SU-DHL-6 (cell line): ENCODE measurements around the gene SLC8B1.

Experiments
- H2AFZ ChIP-seq: fragments of 200-600 bp; sonication (generic); 2 replicates; pipeline ENCODE4 v1.6.1; 2014; ENCODE audit warnings: low read depth, mild to moderate bottlenecking, moderate library complexity, mixed read lengths, antibody characterized with exemption, low read length; ENCODE audit not compliant: severe bottlenecking
- H3F3A ChIP-seq: fragments of 200-600 bp; shearing (Covaris generic); 2 replicates; pipeline ENCODE4 v1.6.0; 2016; ENCODE audit warnings: antibody characterized with exemption, mild to moderate bottlenecking; ENCODE audit not compliant: insufficient read depth
- H3K27ac ChIP-seq: fragments of 200-600 bp; sonication (generic); 2 replicates; pipeline ENCODE4 v1.5.1; 2016; ENCODE audit warnings: low read depth, mild to moderate bottlenecking, low read length, moderate library complexity, mixed read lengths
- H3K27me3 ChIP-seq: fragments of 200-600 bp; sonication (generic), shearing (Covaris generic); 2 replicates; pipeline ENCODE4 v1.6.0; 2014; ENCODE audit warnings: mild to moderate bottlenecking, low read length
- H3K36me3 ChIP-seq: fragments of 200-600 bp; sonication (generic); 2 replicates; pipeline ENCODE4 v1.6.1; 2014; ENCODE audit warnings: mild to moderate bottlenecking, low read length, mixed read lengths
- H3K4me2 ChIP-seq: fragments of 300-600, 200-600 bp; shearing (Covaris generic), sonication (generic); 2 replicates; pipeline ENCODE4 v1.6.0; 2014; ENCODE audit warnings: low read length, low read depth, mild to moderate bottlenecking; ENCODE audit not compliant: poor library complexity, severe bottlenecking
- H3K4me3 ChIP-seq: fragments of 200-600 bp; sonication (generic); 2 replicates; pipeline ENCODE4 v1.5.1; 2014; ENCODE audit warnings: antibody characterized with exemption, low read length, mild to moderate bottlenecking, mixed read lengths; ENCODE audit not compliant: insufficient read depth, poor library complexity, severe bottlenecking
- H3K79me2 ChIP-seq: fragments of 200-600 bp; sonication (generic); 2 replicates; pipeline ENCODE4 v1.6.1; 2014; ENCODE audit warnings: mild to moderate bottlenecking, low read length, moderate library complexity; ENCODE audit not compliant: insufficient read depth
- H3K9ac ChIP-seq: fragments of 200-600 bp; sonication (generic); 2 replicates; pipeline ENCODE4 v1.7.0; 2014; ENCODE audit warnings: mild to moderate bottlenecking, low read length
- H3K9me2 ChIP-seq: fragments of 200-600 bp; sonication (generic); replicated peaks from 2 replicates; pipeline ENCODE4 v1.6.1; 2014; ENCODE audit warnings: low read length; ENCODE audit not compliant: insufficient read depth
- H3K9me3 ChIP-seq: fragments of 200-600 bp; sonication (generic); 2 replicates; pipeline ENCODE4 v1.6.1; 2014; ENCODE audit warnings: low read length, mixed read lengths; ENCODE audit not compliant: insufficient read depth
- H4K20me1 ChIP-seq: fragments of 200-600 bp; sonication (generic); 2 replicates; pipeline ENCODE4 v1.6.1; 2014; ENCODE audit warnings: low read depth, mild to moderate bottlenecking, antibody characterized with exemption, low read length, moderate library complexity, mixed read lengths
- EZH2phosphoT487 ChIP-seq: fragments of 200-600 bp; sonication (generic), shearing (Covaris generic); conservative IDR thresholded peaks from 2 replicates; pipeline ENCODE4 v1.6.1; 2018; ENCODE audit warnings: mild to moderate bottlenecking, antibody characterized with exemption, low read length, moderate library complexity, mixed read lengths
- TF ChIP-seq, protein P1 (sequence below): fragments of 200-600 bp; sonication (generic); IDR thresholded peaks from one replicate; pipeline ENCODE4 v1.5.1; 2017; ENCODE audit warnings: antibody characterized with exemption, mild to moderate bottlenecking, low read length, moderate library complexity; ENCODE audit not compliant: insufficient read depth, poor library complexity, severe bottlenecking

The SLC8B1 gene

DNA sequence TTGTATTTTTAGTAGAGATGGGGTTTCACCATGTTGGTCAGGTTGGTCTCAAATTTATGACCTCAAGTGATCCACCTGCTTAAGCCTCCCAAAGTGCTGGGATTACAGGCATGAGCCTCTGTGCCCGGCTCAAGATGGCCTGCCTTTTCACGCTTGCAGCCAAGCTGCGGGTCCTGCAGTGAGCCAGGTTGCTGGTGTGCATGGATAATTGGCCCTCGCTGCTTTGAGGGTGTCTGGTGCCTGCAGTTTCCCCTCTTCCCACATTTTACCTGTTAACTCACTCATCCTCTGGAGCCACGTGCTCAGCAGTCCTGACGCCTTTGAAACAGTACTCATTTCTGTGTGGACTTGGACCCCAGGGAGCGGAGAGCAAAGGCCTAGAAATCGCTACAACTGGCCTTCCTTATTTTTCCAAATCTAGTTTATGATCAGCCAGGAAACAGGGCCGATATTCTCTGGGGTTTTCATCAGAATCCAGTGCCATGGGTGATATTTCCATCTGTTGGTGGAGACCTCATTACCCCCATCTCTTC is 71.4 kb downstream of the SLC8B1 start:
- Histone ChIP-seq H3K4me3 (no peak overlapping the region), H3K36me3 (peaks cover 7% of the 10 kb centered on the region; the same call in 1 of the 2 replicates), H3K27me3 (no peaks in the 10 kb centered on the region), H3K4me2 (no peak overlapping the region), H3K27ac (no peak overlapping the region), H2AFZ (no peak overlapping the region), H3K9me2 (no peaks in the 10 kb centered on the region), H4K20me1 (no peaks in the 10 kb centered on the region), H3K9ac (no peak overlapping the region), H3K79me2 (peaks cover 4% of the 10 kb centered on the region; the same call in 1 of the 2 replicates), H3F3A (no peaks in the 10 kb centered on the region), H3K9me3 (no peaks in the 10 kb centered on the region)
- TF ChIP-seq, protein P1, sequence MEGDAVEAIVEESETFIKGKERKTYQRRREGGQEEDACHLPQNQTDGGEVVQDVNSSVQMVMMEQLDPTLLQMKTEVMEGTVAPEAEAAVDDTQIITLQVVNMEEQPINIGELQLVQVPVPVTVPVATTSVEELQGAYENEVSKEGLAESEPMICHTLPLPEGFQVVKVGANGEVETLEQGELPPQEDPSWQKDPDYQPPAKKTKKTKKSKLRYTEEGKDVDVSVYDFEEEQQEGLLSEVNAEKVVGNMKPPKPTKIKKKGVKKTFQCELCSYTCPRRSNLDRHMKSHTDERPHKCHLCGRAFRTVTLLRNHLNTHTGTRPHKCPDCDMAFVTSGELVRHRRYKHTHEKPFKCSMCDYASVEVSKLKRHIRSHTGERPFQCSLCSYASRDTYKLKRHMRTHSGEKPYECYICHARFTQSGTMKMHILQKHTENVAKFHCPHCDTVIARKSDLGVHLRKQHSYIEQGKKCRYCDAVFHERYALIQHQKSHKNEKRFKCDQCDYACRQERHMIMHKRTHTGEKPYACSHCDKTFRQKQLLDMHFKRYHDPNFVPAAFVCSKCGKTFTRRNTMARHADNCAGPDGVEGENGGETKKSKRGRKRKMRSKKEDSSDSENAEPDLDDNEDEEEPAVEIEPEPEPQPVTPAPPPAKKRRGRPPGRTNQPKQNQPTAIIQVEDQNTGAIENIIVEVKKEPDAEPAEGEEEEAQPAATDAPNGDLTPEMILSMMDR: no peak

DNA sequence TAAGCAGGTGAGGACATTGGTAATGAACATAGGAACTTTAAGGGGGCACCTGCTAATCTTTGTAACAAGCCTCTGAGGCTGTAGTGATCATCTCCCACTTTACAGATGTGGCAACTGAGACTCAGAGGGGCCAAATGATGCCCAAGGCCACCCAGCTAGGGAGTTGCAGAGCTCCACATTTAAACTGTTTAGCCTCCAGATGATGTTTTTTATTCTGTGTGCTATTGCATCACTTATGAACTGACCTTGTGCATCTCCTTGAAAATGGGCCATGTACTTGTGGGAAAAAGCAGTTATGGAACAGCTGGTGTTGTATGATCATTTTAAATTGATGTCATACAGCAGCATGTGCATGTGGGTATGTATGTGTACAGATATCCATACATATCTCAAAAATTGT is 72.2 kb downstream of the SLC8B1 start:
- peaks cover 7% of the 10 kb centered on the region; the same call in 1 of the 2 replicates for H3K36me3 ChIP-seq
- H3K4me2 ChIP-seq: no peak overlapping the region
- no peak overlapping the region for H3K9ac ChIP-seq
- no peaks in the 10 kb centered on the region for H3K9me3 ChIP-seq
- H3F3A ChIP-seq: no peaks in the 10 kb centered on the region
- no peak overlapping the region for H2AFZ ChIP-seq
- peaks cover 4% of the 10 kb centered on the region; the same call in 1 of the 2 replicates for H3K79me2 ChIP-seq
- no peaks in the 10 kb centered on the region for H3K27me3 ChIP-seq
- H4K20me1 ChIP-seq: no peaks in the 10 kb centered on the region
- TF ChIP-seq, protein P1: no peak
- no peak for TF ChIP-seq EZH2phosphoT487
- no peaks in the 10 kb centered on the region for H3K9me2 ChIP-seq
- H3K4me3 ChIP-seq: no peak overlapping the region
- H3K27ac ChIP-seq: no peak overlapping the region

DNA sequence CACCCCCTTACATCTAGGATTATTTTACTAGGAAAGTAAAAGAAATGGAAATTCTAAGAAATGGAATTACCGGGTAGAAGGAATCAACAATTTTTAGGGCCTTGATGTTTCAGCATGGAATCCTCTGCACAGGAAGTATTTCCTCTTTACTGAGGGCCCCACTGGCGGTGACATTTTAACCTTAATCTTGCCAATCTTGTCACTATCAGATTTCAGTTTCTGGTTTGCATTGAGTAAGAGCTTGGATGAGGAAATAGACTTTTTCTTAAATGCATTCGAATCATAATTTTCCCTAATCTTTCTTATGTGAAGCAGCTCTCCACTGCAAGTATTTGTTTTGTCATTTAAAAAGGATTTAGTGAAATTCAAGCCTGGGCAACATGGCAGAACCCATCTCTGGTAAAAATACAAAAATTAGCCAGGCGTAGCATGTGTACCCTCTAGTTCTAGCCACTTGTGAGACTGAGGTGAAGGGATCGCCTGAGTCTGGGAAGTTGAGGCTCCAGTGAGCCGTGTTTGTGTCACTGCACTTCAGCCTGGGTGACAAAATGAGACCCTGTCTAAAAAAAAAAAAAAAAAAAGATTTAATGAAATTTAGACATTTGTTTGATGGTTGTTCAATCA is 73.0 kb downstream of the SLC8B1 start:
- Histone ChIP-seq H3K27me3 (no peaks in the 10 kb centered on the region), H3K36me3 (peaks cover 7% of the 10 kb centered on the region; the same call in 1 of the 2 replicates), H3K79me2 (peaks cover 4% of the 10 kb centered on the region; the same call in 1 of the 2 replicates), H3K9me2 (no peaks in the 10 kb centered on the region), H2AFZ (no peak overlapping the region), H3K27ac (0 out of 2 replicates have a peak overlapping the region, but pooled peaks have one; percentile 13), H3F3A (no peaks in the 10 kb centered on the region), H4K20me1 (no peaks in the 10 kb centered on the region), H3K9me3 (no peaks in the 10 kb centered on the region), H3K4me3 (no peak overlapping the region), H3K4me2 (no peak overlapping the region), H3K9ac (no peak overlapping the region)
- TF ChIP-seq, protein P1: no peak
- no peak for TF ChIP-seq EZH2phosphoT487
